Activated CD8-positive, alpha-beta memory T cell treated with anti-CD3 and anti-CD28 coated beads, Interleukin-2, amount 10 ng/mL, durations not matched to agents 7 days and 5 days (primary cell): Measurements from ENCODE around the gene SIRPB2. TPM values are rescaled to one million over a fixed set of nuclear protein-coding genes. Genes with fewer than 3 reads are reported as not detected.
A peak's percentile ranks its signal among the peaks of the same experiment; 100 is the strongest.

Experiments used
- ATAC-seq: fragments of 150-1000 bp; cut with Tn5 transposase; one replicate; pipeline ENCODE4 v1.10.0; 2021; ENCODE audit warnings: moderate library complexity
- CTCF ChIA-PET: fragments of 350-600 bp; sonication (Branson Sonifier 250); formaldehyde crosslinking; loops from one replicate; lab custom pipeline; 2021; ENCODE audit warnings: antibody characterized with exemption; lab: Charles Lee
- DNase-seq: peaks from one replicate; pipeline ENCODE4 v3.0.0-alpha.2; 2020
- H3K27ac Mint-ChIP-seq: one replicate; pipeline ENCODE4 v1.8.0; 2021; ENCODE audit warnings: mild to moderate bottlenecking, mixed read lengths
- H3K27me3 Mint-ChIP-seq: one replicate; pipeline ENCODE4 v1.8.0; 2021; ENCODE audit warnings: mixed read lengths
- H3K36me3 Mint-ChIP-seq: one replicate; pipeline ENCODE4 v1.8.0; 2021; ENCODE audit warnings: mild to moderate bottlenecking, mixed read lengths
- H3K4me1 Mint-ChIP-seq: one replicate; pipeline ENCODE4 v1.8.0; 2021; ENCODE audit warnings: mixed read lengths
- H3K4me3 Mint-ChIP-seq: one replicate; pipeline ENCODE4 v1.8.0; 2021; ENCODE audit warnings: mild to moderate bottlenecking, moderate library complexity, mixed read lengths
- H3K9me3 Mint-ChIP-seq: one replicate; pipeline ENCODE4 v1.8.0; 2022; ENCODE audit warnings: low read depth, mixed read lengths
- total RNA-seq, 2 experiments: library from RNA; stranded (reverse); gene quantifications; one replicate each; pipeline ENCODE4 v1.2.3, GENCODE V29; 2021

The SIRPB2 gene
- total RNA-seq, 2 experiments from 2014 or later: not detected

GRCh38 chr20:1465470-1466210, 25.6 kb downstream of the SIRPB2 start:
- no peak for ATAC-seq
- Mint-ChIP-seq H3K27me3 (peaks cover 11% of the 10 kb centered on the region), H3K4me1 (peaks cover 39% of the 10 kb centered on the region), H3K4me3 (peak overlapping the region; percentile 79), H3K27ac (peak overlapping the region; percentile 78), H3K9me3 (no peaks in the 10 kb centered on the region), H3K36me3 (peaks cover 8% of the 10 kb centered on the region)
- CTCF ChIA-PET: interaction anchor here (1.5 to 5.2 kb wide), 9 partner anchors 15 to 311 kb away, joined by 3 to 24 read pairs (median 13); partner anchors contain the start of gene FKBP1A
- DNase-seq: peak; percentile 38

GRCh38 chr20:1463971-1464570, 27.1 kb downstream of the SIRPB2 start:
- Mint-ChIP-seq H3K36me3 (peaks cover 17% of the 10 kb centered on the region), H3K27ac (no peak overlapping the region), H3K9me3 (no peaks in the 10 kb centered on the region), H3K4me3 (no peak overlapping the region), H3K27me3 (peaks cover 11% of the 10 kb centered on the region), H3K4me1 (peaks cover 39% of the 10 kb centered on the region)
- DNase-seq: peak; percentile 41
- no peak for ATAC-seq
- CTCF ChIA-PET: interaction anchor here (0.8 to 1.1 kb wide), 2 partner anchors 27 to 39 kb away, joined by 3 to 6 read pairs; no protein-coding TSS in a partner anchor

GRCh38 chr20:1462834-1463233, 28.4 kb downstream of the SIRPB2 start:
- CTCF ChIA-PET: interaction anchor here (1.5 kb wide), 1 partner anchor 26 kb away, joined by 3 read pairs; no protein-coding TSS in a partner anchor
- H3K9me3 Mint-ChIP-seq: no peaks in the 10 kb centered on the region
- H3K4me3 Mint-ChIP-seq: no peak overlapping the region
- DNase-seq (no peak), ATAC-seq (no peak)
- no peak overlapping the region for H3K27ac Mint-ChIP-seq
- H3K27me3 Mint-ChIP-seq: peaks cover 4% of the 10 kb centered on the region
- peaks cover 39% of the 10 kb centered on the region for H3K4me1 Mint-ChIP-seq
- H3K36me3 Mint-ChIP-seq: peaks cover 22% of the 10 kb centered on the region

- no peaks in the 10 kb centered on the region for H3K27me3 Mint-ChIP-seq
- peaks cover 26% of the 10 kb centered on the region for H3K36me3 Mint-ChIP-seq
- CTCF ChIA-PET: interaction anchor here (1.5 kb wide), 1 partner anchor 25 kb away, joined by 3 read pairs; no protein-coding TSS in a partner anchor
- H3K4me1 Mint-ChIP-seq: peaks cover 32% of the 10 kb centered on the region
- no peak overlapping the region for H3K4me3 Mint-ChIP-seq
- no peak overlapping the region for H3K27ac Mint-ChIP-seq
- ATAC-seq (no peak), DNase-seq (no peak)
- H3K9me3 Mint-ChIP-seq: no peaks in the 10 kb centered on the region
Measured at GRCh38 chr20:1462001-1462400, 29.2 kb downstream of the SIRPB2 start.

GRCh38 chr20:1460275-1460674, 30.9 kb downstream of the SIRPB2 start:
- DNase-seq (no peak), ATAC-seq (no peak)
- peaks cover 23% of the 10 kb centered on the region for H3K4me1 Mint-ChIP-seq
- H3K36me3 Mint-ChIP-seq: peaks cover 26% of the 10 kb centered on the region
- no peaks in the 10 kb centered on the region for H3K9me3 Mint-ChIP-seq
- no peak overlapping the region for H3K4me3 Mint-ChIP-seq
- CTCF ChIA-PET: interaction anchor here (0.7 kb wide), 1 partner anchor 156 kb away, joined by 4 read pairs; no protein-coding TSS in a partner anchor
- no peaks in the 10 kb centered on the region for H3K27me3 Mint-ChIP-seq
- no peak overlapping the region for H3K27ac Mint-ChIP-seq

GRCh38 chr20:1457992-1458391, 33.2 kb downstream of the SIRPB2 start:
- DNase-seq (no peak), ATAC-seq (no peak)
- CTCF ChIA-PET: interaction anchor here (0.9 to 1.4 kb wide), 2 partner anchors 9 to 349 kb away, joined by 3 read pairs; partner anchors contain the start of gene NSFL1C
- H3K36me3 Mint-ChIP-seq: peaks cover 38% of the 10 kb centered on the region
- H3K4me1 Mint-ChIP-seq: no peaks in the 10 kb centered on the region
- H3K27ac Mint-ChIP-seq: no peak overlapping the region
- H3K27me3 Mint-ChIP-seq: no peaks in the 10 kb centered on the region
- H3K9me3 Mint-ChIP-seq: no peaks in the 10 kb centered on the region
- no peak overlapping the region for H3K4me3 Mint-ChIP-seq

- CTCF ChIA-PET: interaction anchor here (1.2 to 1.3 kb wide), 2 partner anchors 13 to 321 kb away, joined by 4 read pairs; no protein-coding TSS in a partner anchor
- no peak overlapping the region for H3K4me3 Mint-ChIP-seq
- no peaks in the 10 kb centered on the region for H3K4me1 Mint-ChIP-seq
- DNase-seq: no peak
- no peaks in the 10 kb centered on the region for H3K9me3 Mint-ChIP-seq
- H3K36me3 Mint-ChIP-seq: peaks cover 47% of the 10 kb centered on the region
- ATAC-seq: no peak
- H3K27ac Mint-ChIP-seq: no peak overlapping the region
- H3K27me3 Mint-ChIP-seq: no peaks in the 10 kb centered on the region
Measured at GRCh38 chr20:1456300-1456699, 34.9 kb downstream of the SIRPB2 start.

- H3K4me3 Mint-ChIP-seq: no peak overlapping the region
- CTCF ChIA-PET: interaction anchor here (1.1 to 2.5 kb wide), 5 partner anchors 15 to 253 kb away, joined by 3 to 13 read pairs (median 3); partner anchors contain the start of gene NSFL1C
- H3K36me3 Mint-ChIP-seq: peaks cover 50% of the 10 kb centered on the region
- H3K4me1 Mint-ChIP-seq: no peaks in the 10 kb centered on the region
- no peak for ATAC-seq
- peak; percentile 27 for DNase-seq
- H3K27me3 Mint-ChIP-seq: no peaks in the 10 kb centered on the region
- no peak overlapping the region for H3K27ac Mint-ChIP-seq
- no peaks in the 10 kb centered on the region for H3K9me3 Mint-ChIP-seq
Measured at GRCh38 chr20:1450926-1451491, 40.2 kb downstream of the SIRPB2 start.

- Mint-ChIP-seq H3K27me3 (no peaks in the 10 kb centered on the region), H3K36me3 (peaks cover 49% of the 10 kb centered on the region), H3K27ac (no peak overlapping the region), H3K4me3 (no peak overlapping the region), H3K9me3 (no peaks in the 10 kb centered on the region), H3K4me1 (no peaks in the 10 kb centered on the region)
- CTCF ChIA-PET: interaction anchor here (1.2 to 3.0 kb wide), 5 partner anchors 11 to 149 kb away, joined by 3 to 13 read pairs (median 7); partner anchors contain the start of gene NSFL1C
- no peak for DNase-seq
- ATAC-seq: no peak
Measured at GRCh38 chr20:1449370-1449769, 41.9 kb downstream of the SIRPB2 start.

GRCh38 chr20:1448081-1448620, 43.1 kb downstream of the SIRPB2 start:
- Mint-ChIP-seq H3K4me3 (no peak overlapping the region), H3K9me3 (no peaks in the 10 kb centered on the region), H3K36me3 (peaks cover 44% of the 10 kb centered on the region), H3K4me1 (no peaks in the 10 kb centered on the region), H3K27me3 (no peaks in the 10 kb centered on the region), H3K27ac (no peak overlapping the region)
- DNase-seq (no peak), ATAC-seq (no peak)
- CTCF ChIA-PET: interaction anchor here (1.1 to 3.0 kb wide), 4 partner anchors 10 to 147 kb away, joined by 3 to 12 read pairs (median 6); no protein-coding TSS in a partner anchor

- Mint-ChIP-seq H3K27ac (no peak overlapping the region), H3K27me3 (no peaks in the 10 kb centered on the region)
Measured at GRCh38 chr20:1446536-1446935, 44.7 kb downstream of the SIRPB2 start.

GRCh38 chr20:1443085-1443484, 48.1 kb downstream of the SIRPB2 start:
- no peak for ATAC-seq
- no peak for DNase-seq
- peaks cover 22% of the 10 kb centered on the region for H3K36me3 Mint-ChIP-seq
- H3K9me3 Mint-ChIP-seq: no peaks in the 10 kb centered on the region
- no peaks in the 10 kb centered on the region for H3K27me3 Mint-ChIP-seq
- CTCF ChIA-PET: no interaction called here
- H3K4me3 Mint-ChIP-seq: no peak overlapping the region
- H3K27ac Mint-ChIP-seq: no peak overlapping the region
- H3K4me1 Mint-ChIP-seq: no peaks in the 10 kb centered on the region

More at GRCh38 chr20:1446536-1446935, 44.7 kb downstream of the SIRPB2 start:
- H3K9me3 Mint-ChIP-seq: no peaks in the 10 kb centered on the region
- ATAC-seq (no peak), DNase-seq (no peak)
- no peaks in the 10 kb centered on the region for H3K4me1 Mint-ChIP-seq
- H3K36me3 Mint-ChIP-seq: peaks cover 34% of the 10 kb centered on the region
- CTCF ChIA-PET: interaction anchor here (1.3 kb wide), 1 partner anchor 9 kb away, joined by 4 read pairs; no protein-coding TSS in a partner anchor
- no peak overlapping the region for H3K4me3 Mint-ChIP-seq

- CTCF ChIA-PET: no interaction called here
- Mint-ChIP-seq H3K4me1 (peaks cover 1% of the 10 kb centered on the region), H3K27ac (no peak overlapping the region), H3K36me3 (peaks cover 17% of the 10 kb centered on the region), H3K4me3 (no peak overlapping the region), H3K9me3 (no peaks in the 10 kb centered on the region), H3K27me3 (peaks cover 2% of the 10 kb centered on the region)
- DNase-seq: no peak
- no peak for ATAC-seq
Measured at GRCh38 chr20:1442304-1442703, 48.9 kb downstream of the SIRPB2 start.
